Mesangial cell (primary cell): ENCODE results near the gene DDX4. TPM values are rescaled to one million over a fixed set of nuclear protein-coding genes. Genes with fewer than 3 reads are reported as not detected.

ENCODE experiments used
- total RNA-seq: library from RNA; depleted of rRNA; stranded (reverse); fragments of >200 nt; gene quantifications from 2 replicates; pipeline ENCODE4 v1.2.3, GENCODE V29; 2015

The DDX4 gene
- not detected in 2 replicates for total RNA-seq

GRCh38 chr5:55737793-55738192 is at the start of gene DDX4:
TSS of gene DDX4 (plus strand) at chr5:55738061. CDS start at chr5:55738964, 903 bp downstream.

GRCh38 chr5:55712023-55712859 is 25.6 kb upstream of the DDX4 start, which contains the start of gene SLC38A9:
TSS of gene SLC38A9 (minus strand) at chr5:55712324. CDS start at chr5:55697958, 14,366 bp downstream.

GRCh38 chr5:55850839-55851674 is 113.2 kb downstream of the DDX4 start, which contains the start of gene IL31RA:
TSS of gene IL31RA (plus strand) at chr5:55851357. CDS start at chr5:55851571, 214 bp downstream.

Other genes starting within 250 kb of the DDX4 start
- gene PLPP1, start 203.1 kb upstream of the DDX4 start, total RNA-seq, result 20.5 and 44.4 TPM in 2 replicates
- gene SLC38A9, start 25.7 kb upstream of the DDX4 start, total RNA-seq, result 12.7 and 14.5 TPM in 2 replicates
- 0.38 and 1.1 TPM in 2 replicates for gene IL31RA, start 113.3 kb downstream of the DDX4 start, total RNA-seq